ENCODE results near the gene C10orf62. TPM values are rescaled to one million over a fixed set of nuclear protein-coding genes. Genes with fewer than 3 reads are reported as not detected.
A peak's percentile ranks its signal among the peaks of the same experiment; 100 is the strongest.

The C10orf62 gene
- total and polyA plus RNA-seq, 8 donors: 0.12 to 1.9 (median 0.61) TPM

DNA sequence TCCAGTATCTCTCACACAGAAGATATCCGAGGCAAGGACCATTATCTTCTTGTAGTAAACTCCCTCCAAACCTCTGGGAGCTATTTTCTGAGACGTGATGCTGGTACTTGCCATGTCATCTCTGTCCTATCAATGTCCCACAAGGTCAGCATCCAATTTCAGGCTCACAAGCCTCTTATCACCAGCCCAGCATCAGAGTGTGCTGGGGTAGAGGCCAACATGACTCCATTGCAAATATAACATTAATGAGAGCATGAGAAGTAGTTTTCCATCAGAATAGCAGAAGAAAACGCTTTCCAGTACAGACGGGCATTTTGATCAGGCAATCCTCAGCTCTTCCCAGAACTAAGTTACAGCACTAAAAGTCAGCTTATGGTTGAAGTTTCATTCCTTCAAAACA is 38.2 kb downstream of the C10orf62 start:
- FAIRE-seq (no peak), ATAC-seq (no peak), DNase-seq (no peak)
- Histone ChIP-seq H3K27me3 (no peaks in the 10 kb centered on the region), H3K9me3 (no peaks in the 10 kb centered on the region), H3K4me1 (peaks cover 0 to 3% (median 0%) of the 10 kb centered on the region in 3 donors), H3K27ac (no peak overlapping the region), H3K4me3 (no peak overlapping the region), H3K36me3 (no peaks in the 10 kb centered on the region)
- WGBS, 2 donors: 51 to 58% methylated on average over 4 of the region's 4 CpGs
- intact Hi-C loops (cut with DNase I): no loop called here
- TF ChIP-seq, protein P1, sequence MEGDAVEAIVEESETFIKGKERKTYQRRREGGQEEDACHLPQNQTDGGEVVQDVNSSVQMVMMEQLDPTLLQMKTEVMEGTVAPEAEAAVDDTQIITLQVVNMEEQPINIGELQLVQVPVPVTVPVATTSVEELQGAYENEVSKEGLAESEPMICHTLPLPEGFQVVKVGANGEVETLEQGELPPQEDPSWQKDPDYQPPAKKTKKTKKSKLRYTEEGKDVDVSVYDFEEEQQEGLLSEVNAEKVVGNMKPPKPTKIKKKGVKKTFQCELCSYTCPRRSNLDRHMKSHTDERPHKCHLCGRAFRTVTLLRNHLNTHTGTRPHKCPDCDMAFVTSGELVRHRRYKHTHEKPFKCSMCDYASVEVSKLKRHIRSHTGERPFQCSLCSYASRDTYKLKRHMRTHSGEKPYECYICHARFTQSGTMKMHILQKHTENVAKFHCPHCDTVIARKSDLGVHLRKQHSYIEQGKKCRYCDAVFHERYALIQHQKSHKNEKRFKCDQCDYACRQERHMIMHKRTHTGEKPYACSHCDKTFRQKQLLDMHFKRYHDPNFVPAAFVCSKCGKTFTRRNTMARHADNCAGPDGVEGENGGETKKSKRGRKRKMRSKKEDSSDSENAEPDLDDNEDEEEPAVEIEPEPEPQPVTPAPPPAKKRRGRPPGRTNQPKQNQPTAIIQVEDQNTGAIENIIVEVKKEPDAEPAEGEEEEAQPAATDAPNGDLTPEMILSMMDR (IDR thresholded peaks at IDR 0.05): no peak

DNA sequence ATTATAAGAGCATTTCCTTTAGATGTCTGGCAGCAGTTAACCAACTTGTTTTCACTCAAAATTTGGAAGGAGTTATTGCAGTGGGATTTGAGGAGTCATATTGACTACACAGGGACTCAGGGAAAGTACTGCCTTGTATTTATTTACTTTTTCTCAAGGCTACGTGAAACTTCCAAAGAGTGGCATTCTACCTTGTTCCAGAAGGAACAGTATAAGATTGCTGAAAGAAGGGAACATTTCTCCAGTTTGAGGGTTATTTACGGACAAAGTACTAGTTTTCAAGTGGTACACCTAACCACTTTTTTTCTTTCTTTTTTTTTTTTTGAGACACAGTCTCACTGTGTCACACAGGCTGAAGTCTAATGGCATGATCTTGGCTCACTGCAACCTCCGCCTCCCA is 38.7 kb downstream of the C10orf62 start:
- Histone ChIP-seq H3K27ac (no peak overlapping the region), H3K27me3 (no peaks in the 10 kb centered on the region), H3K9me3 (no peaks in the 10 kb centered on the region), H3K4me3 (no peak overlapping the region), H3K36me3 (no peaks in the 10 kb centered on the region), H3K4me1 (peaks cover 0 to 1% (median 0%) of the 10 kb centered on the region in 3 donors)
- WGBS, 2 donors: 65 to 71% methylated on average over 3 of the region's 3 CpGs
- intact Hi-C loops (cut with DNase I): no loop called here
- TF ChIP-seq, protein P1 (IDR thresholded peaks at IDR 0.05): no peak
- ATAC-seq: peak in 1 of 4 donors; percentile 46
- DNase-seq: no peak
- FAIRE-seq: no peak

- 95 to 98% methylated on average over 5 of the region's 5 CpGs for WGBS, 2 donors
- H3K36me3 ChIP-seq: no peaks in the 10 kb centered on the region
- TF ChIP-seq, protein P1 (IDR thresholded peaks at IDR 0.05): no peak
- no peaks in the 10 kb centered on the region for H3K27me3 ChIP-seq
- H3K9me3 ChIP-seq: no peaks in the 10 kb centered on the region
- FAIRE-seq: no peak
- no peak overlapping the region for H3K4me3 ChIP-seq
- no peak for ATAC-seq
- intact Hi-C loops (cut with DNase I): no loop called here
- DNase-seq: no peak
- no peak overlapping the region for H3K27ac ChIP-seq
- H3K4me1 ChIP-seq: no peaks in the 10 kb centered on the region
Measured at GRCh38 chr10:97629289-97629688, 39.8 kb downstream of the C10orf62 start.

- no peak overlapping the region for H3K4me3 ChIP-seq
- FAIRE-seq: no peak
- intact Hi-C loops (cut with DNase I): no loop called here
Measured at GRCh38 chr10:97631098-97631497, 41.6 kb downstream of the C10orf62 start.

More at GRCh38 chr10:97631098-97631497, 41.6 kb downstream of the C10orf62 start:
- H3K9me3 ChIP-seq: no peaks in the 10 kb centered on the region
- DNase-seq (no peak), ATAC-seq (no peak)
- H3K27me3 ChIP-seq: no peaks in the 10 kb centered on the region
- H3K27ac ChIP-seq: no peak overlapping the region
- no peaks in the 10 kb centered on the region for H3K4me1 ChIP-seq
- TF ChIP-seq, protein P1 (IDR thresholded peaks at IDR 0.05): no peak
- no peaks in the 10 kb centered on the region for H3K36me3 ChIP-seq

All from pancreas (tissue), 10 donors.